GM12878 (cell line): ENCODE results near the gene RHOT1.

Experiments
- CREB1 ChIP-seq: IDR thresholded peaks from 2 replicates; pipeline ENCODE4 v1.6.1; 2012; ENCODE audit warnings: low read depth, mild to moderate bottlenecking, inconsistent platforms
- CTCF ChIP-seq, 3 experiments: IDR thresholded peaks in 2 of 3; conservative IDR thresholded peaks in 1 of 3; 2 replicates each; pipeline ENCODE4 v1.5.1; 2011; ENCODE audit warnings: low read depth in 3 of 3, low read length in 3 of 3, mild to moderate bottlenecking in 3 of 3, control low read depth in 2 of 3, moderate library complexity in 2 of 3, inconsistent platforms in 1 of 3, mixed read lengths in 1 of 3; ENCODE audit not compliant: control insufficient read depth in 2 of 3, insufficient read depth in 1 of 3; ENCODE audit errors: extremely low read depth in 1 of 3
- EGR1 ChIP-seq, 2 experiments: IDR thresholded peaks; 1 replicate in 1 of 2; 2 replicates in 1 of 2; pipeline ENCODE4 v1.6.1; 2011 to 2012; ENCODE audit warnings: low read depth in 2 of 2, low read length in 2 of 2, borderline replicate concordance in 1 of 2, mild to moderate bottlenecking in 1 of 2, moderate library complexity in 1 of 2
- EZH2 ChIP-seq: IDR thresholded peaks from 2 replicates; pipeline ENCODE4 v1.6.1; 2012; ENCODE audit warnings: low read depth, mild to moderate bottlenecking, control low read depth, inconsistent platforms, low read length, borderline replicate concordance; ENCODE audit not compliant: control insufficient read depth
- KDM1A ChIP-seq: fragments of 200-600 bp; sonication (generic); IDR thresholded peaks from 2 replicates; pipeline ENCODE4 v1.6.1; 2016; ENCODE audit warnings: borderline replicate concordance
- NFIC ChIP-seq: IDR thresholded peaks from 2 replicates; pipeline ENCODE4 v1.6.1; 2012; ENCODE audit warnings: low read depth, mild to moderate bottlenecking, inconsistent platforms, low read length, moderate library complexity
- POLR2A ChIP-seq: IDR thresholded peaks from 2 replicates; pipeline ENCODE4 v1.6.1; 2011; ENCODE audit warnings: low read depth, mild to moderate bottlenecking, low read length
- POU2F2 ChIP-seq: IDR thresholded peaks from 3 replicates; pipeline ENCODE4 v1.6.1; 2011; ENCODE audit warnings: low read depth, mild to moderate bottlenecking, low read length, borderline replicate concordance
- RELB ChIP-seq: fragments of 450-650 bp; IDR thresholded peaks from 2 replicates; pipeline ENCODE4 v1.6.1; 2017; ENCODE audit warnings: low read depth, mild to moderate bottlenecking, moderate library complexity
- SREBF2 ChIP-seq: IDR thresholded peaks from 2 replicates; pipeline ENCODE4 v1.6.1; 2012; ENCODE audit warnings: mild to moderate bottlenecking, low read length
- TAF1 ChIP-seq: IDR thresholded peaks from 2 replicates; pipeline ENCODE4 v1.6.1; 2011; ENCODE audit warnings: mild to moderate bottlenecking, low read depth, low read length, borderline replicate concordance
- TCF12 ChIP-seq: IDR thresholded peaks from 2 replicates; pipeline ENCODE4 v1.6.1; 2011; ENCODE audit warnings: low read depth, mild to moderate bottlenecking, low read length
- TF ChIP-seq, protein P1 (sequence below): fragments of 450-650 bp; IDR thresholded peaks from 2 replicates; pipeline ENCODE4 v1.6.1; 2017; ENCODE audit warnings: mild to moderate bottlenecking

DNA sequence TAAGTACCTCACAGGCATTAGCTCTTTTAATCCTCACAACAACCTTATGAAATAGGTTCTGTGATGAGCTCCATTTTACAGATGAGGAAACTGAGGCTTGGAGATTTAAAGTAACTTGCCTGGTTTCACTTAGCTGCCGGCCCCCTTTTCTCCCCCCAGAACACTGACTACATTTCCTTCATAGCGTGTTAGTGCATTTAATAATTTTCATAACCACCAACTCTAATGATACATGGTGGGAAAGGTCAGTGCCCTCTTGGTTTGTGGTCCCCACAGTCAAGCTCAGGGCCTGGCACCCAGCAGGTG lies 16.5 kb upstream of the RHOT1 start:
- TF ChIP-seq NFIC: no peak
- TF ChIP-seq RELB: no peak
- TF ChIP-seq, protein P1, sequence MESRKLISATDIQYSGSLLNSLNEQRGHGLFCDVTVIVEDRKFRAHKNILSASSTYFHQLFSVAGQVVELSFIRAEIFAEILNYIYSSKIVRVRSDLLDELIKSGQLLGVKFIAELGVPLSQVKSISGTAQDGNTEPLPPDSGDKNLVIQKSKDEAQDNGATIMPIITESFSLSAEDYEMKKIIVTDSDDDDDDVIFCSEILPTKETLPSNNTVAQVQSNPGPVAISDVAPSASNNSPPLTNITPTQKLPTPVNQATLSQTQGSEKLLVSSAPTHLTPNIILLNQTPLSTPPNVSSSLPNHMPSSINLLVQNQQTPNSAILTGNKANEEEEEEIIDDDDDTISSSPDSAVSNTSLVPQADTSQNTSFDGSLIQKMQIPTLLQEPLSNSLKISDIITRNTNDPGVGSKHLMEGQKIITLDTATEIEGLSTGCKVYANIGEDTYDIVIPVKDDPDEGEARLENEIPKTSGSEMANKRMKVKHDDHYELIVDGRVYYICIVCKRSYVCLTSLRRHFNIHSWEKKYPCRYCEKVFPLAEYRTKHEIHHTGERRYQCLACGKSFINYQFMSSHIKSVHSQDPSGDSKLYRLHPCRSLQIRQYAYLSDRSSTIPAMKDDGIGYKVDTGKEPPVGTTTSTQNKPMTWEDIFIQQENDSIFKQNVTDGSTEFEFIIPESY: no peak
- no peak for TF ChIP-seq CTCF (IDR thresholded peaks at IDR 0.05 in 2 of 3, conservative IDR thresholded peaks at IDR 0.05 in 1 of 3; ENCODE audit: control insufficient read depth in 2 of 3, extremely low read depth in 1 of 3, insufficient read depth in 1 of 3, low read depth in 3 of 3, low read length in 3 of 3)
- TF ChIP-seq CREB1: no peak
- no peak for TF ChIP-seq EZH2
- no peak for TF ChIP-seq TAF1
- no peak for TF ChIP-seq KDM1A
- no peak for TF ChIP-seq POU2F2
- no peak for TF ChIP-seq SREBF2
- TF ChIP-seq EGR1 (IDR thresholded peaks at IDR 0.05; ENCODE audit: borderline replicate concordance in 1 of 2, low read depth in 2 of 2, low read length in 2 of 2): no peak
- no peak for TF ChIP-seq POLR2A
- TF ChIP-seq TCF12: no peak
